ENCODE measurements around the gene ACOT12. TPM values are rescaled to one million over a fixed set of nuclear protein-coding genes. Genes with fewer than 3 reads are reported as not detected.

Gene ACOT12
- total and polyA plus RNA-seq, 7 experiments from 2014 or later = 0.46 to 1.1 TPM; not detected in 5

DNA sequence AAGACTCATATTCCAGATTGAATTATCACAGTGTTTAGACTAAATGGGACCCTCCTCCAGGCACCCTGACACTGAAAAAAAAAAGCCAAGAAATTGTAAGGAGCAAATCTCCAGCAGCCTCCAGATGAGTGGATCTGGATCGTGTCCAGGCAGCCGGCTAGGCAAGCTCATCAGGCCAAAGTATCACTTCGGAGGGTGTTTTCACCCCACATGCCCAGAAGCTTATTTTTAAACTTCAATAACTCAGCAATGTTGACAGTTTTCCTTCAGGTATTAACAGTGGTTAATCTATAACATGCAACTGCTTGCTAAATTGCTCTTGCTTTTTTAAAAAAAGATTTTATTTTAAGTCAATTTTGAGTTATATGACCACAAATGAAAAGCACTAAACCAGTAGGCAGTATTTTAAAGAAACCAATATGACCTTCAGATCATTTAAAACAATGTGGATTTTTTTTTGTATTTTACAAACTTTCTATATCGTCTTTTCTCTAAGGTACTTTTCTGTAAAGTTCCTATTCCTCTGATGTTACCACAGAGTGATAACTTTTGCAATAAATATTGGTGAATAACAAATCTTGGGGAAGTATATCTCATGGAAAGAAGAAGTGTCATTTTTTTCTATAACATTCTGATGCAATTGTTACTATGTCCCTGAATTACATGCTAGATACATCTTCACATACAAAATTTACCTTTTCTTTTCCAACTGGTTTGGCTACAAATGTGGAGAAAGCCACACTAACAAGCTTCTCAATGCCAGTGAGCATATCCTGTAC lies 30.7 kb downstream of the ACOT12 start:
- POLR2A ChIA-PET = no interaction called here
- intact Hi-C loops (cut with micrococcal nuclease) = no loop called here
- no peaks in the 10 kb centered on the region for H3K4me1 ChIP-seq (ENCODE audit: control insufficient read depth in 2 of 2, insufficient read depth in 2 of 2, low read length in 2 of 2)
- H3K4me3 ChIP-seq (ENCODE audit: low read length) = no peak overlapping the region
- no peaks in the 10 kb centered on the region for H3K9me3 ChIP-seq (ENCODE audit: control insufficient read depth in 2 of 3, low read length in 3 of 3)
- no peaks in the 10 kb centered on the region for H3K36me3 Mint-ChIP-seq
- no peaks in the 10 kb centered on the region for H3K27me3 ChIP-seq (ENCODE audit: control insufficient read depth in 2 of 2, insufficient read depth in 2 of 2, low read length in 2 of 2)
- H3K4me1 Mint-ChIP-seq = no peaks in the 10 kb centered on the region
- H3K27ac Mint-ChIP-seq = no peak overlapping the region
- H3K36me3 ChIP-seq (ENCODE audit: control insufficient read depth in 2 of 3, insufficient read depth in 3 of 3, low read length in 3 of 3) = no peaks in the 10 kb centered on the region
- DNase-seq (no peak), ATAC-seq (no peak)
- H3K27ac ChIP-seq (ENCODE audit: low read depth, low read length) = no peak overlapping the region
- no peak overlapping the region for H3K4me3 Mint-ChIP-seq
- H3K9me3 Mint-ChIP-seq = no peaks in the 10 kb centered on the region
- CTCF ChIA-PET = interaction anchor here (0.7 kb wide), 1 partner anchor 30 kb away, joined by 3 read pairs; no protein-coding TSS in a partner anchor
- peaks cover 0 to 12% (median 4%) of the 10 kb centered on the region in 5 donors for H3K27me3 Mint-ChIP-seq

DNA sequence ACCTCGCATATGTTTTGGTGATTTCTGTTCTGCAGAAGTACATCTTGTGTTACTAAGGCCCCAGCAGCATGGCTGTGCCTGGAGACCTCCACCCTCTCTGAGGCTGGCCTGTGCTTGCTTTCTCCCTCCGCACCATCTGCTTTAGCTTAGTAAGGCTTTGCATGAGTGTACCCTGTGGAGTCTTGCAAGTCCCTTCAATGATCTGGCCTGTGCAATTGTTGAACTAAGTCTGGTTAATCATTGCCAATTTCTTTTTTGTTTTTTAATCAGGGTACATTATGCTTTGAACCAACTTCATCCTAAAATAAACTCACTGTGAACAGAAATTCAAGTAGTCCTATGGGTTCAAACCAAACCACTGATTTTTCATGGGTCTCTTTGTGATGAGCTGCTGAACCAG lies 32.3 kb downstream of the ACOT12 start:
- DNase-seq (no peak), ATAC-seq (no peak)
- ChIA-PET CTCF (no interaction called here), POLR2A (no interaction called here)
- Histone ChIP-seq H3K4me1 (ENCODE audit: control insufficient read depth in 2 of 2, insufficient read depth in 2 of 2, low read length in 2 of 2) (no peaks in the 10 kb centered on the region), H3K4me3 (ENCODE audit: low read length) (no peak overlapping the region), H3K27me3 (ENCODE audit: control insufficient read depth in 2 of 2, insufficient read depth in 2 of 2, low read length in 2 of 2) (no peaks in the 10 kb centered on the region), H3K36me3 (ENCODE audit: control insufficient read depth in 2 of 3, insufficient read depth in 3 of 3, low read length in 3 of 3) (no peaks in the 10 kb centered on the region), H3K27ac (ENCODE audit: low read depth, low read length) (no peak overlapping the region), H3K9me3 (ENCODE audit: control insufficient read depth in 2 of 3, low read length in 3 of 3) (no peaks in the 10 kb centered on the region)
- no peak overlapping the region for H3K27ac Mint-ChIP-seq
- H3K4me3 Mint-ChIP-seq = no peak overlapping the region
- intact Hi-C loops (cut with micrococcal nuclease) = no loop called here
- no peaks in the 10 kb centered on the region for H3K4me1 Mint-ChIP-seq
- H3K9me3 Mint-ChIP-seq = no peaks in the 10 kb centered on the region
- H3K27me3 Mint-ChIP-seq = peaks cover 0 to 9% (median 4%) of the 10 kb centered on the region in 5 donors
- no peaks in the 10 kb centered on the region for H3K36me3 Mint-ChIP-seq

DNA sequence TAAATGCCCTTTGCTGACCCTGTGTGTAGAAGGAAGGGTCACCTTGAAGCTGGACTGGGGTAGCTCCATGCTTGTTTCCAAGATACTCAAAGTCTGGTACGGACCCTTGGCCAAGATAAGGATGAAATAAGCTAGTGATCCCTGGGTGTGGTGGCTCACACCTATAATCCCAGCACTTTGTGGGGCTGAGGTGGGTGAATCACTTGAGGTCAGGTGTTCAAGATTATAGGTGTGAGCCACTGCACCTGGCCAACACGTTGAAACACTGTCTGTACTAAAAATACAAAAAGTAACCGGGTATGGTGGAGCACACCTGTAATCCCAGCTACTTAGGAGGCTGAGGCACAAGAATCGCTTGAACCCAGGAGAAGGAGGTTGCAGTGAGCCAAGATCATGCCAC lies 33.3 kb downstream of the ACOT12 start:
- DNase-seq (no peak), ATAC-seq (no peak)
- H3K4me3 Mint-ChIP-seq = no peak overlapping the region
- H3K27ac Mint-ChIP-seq = no peak overlapping the region
- H3K4me1 Mint-ChIP-seq = no peaks in the 10 kb centered on the region
- POLR2A ChIA-PET = interaction anchor here (0.7 kb wide), 1 partner anchor 11 kb away, joined by 3 read pairs; no protein-coding TSS in a partner anchor
- no peaks in the 10 kb centered on the region for H3K27me3 ChIP-seq (ENCODE audit: control insufficient read depth in 2 of 2, insufficient read depth in 2 of 2, low read length in 2 of 2)
- peaks cover 0 to 4% (median 2%) of the 10 kb centered on the region in 5 donors for H3K27me3 Mint-ChIP-seq
- no peaks in the 10 kb centered on the region for H3K36me3 ChIP-seq (ENCODE audit: control insufficient read depth in 2 of 3, insufficient read depth in 3 of 3, low read length in 3 of 3)
- no peaks in the 10 kb centered on the region for H3K9me3 ChIP-seq (ENCODE audit: control insufficient read depth in 2 of 3, low read length in 3 of 3)
- intact Hi-C loops (cut with micrococcal nuclease) = no loop called here
- H3K27ac ChIP-seq (ENCODE audit: low read depth, low read length) = no peak overlapping the region
- no peaks in the 10 kb centered on the region for H3K36me3 Mint-ChIP-seq
- H3K9me3 Mint-ChIP-seq = no peaks in the 10 kb centered on the region
- CTCF ChIA-PET = interaction anchor here (0.7 to 1.1 kb wide), 2 partner anchors 12 to 67 kb away, joined by 3 to 6 read pairs; no protein-coding TSS in a partner anchor
- no peak overlapping the region for H3K4me3 ChIP-seq (ENCODE audit: low read length)
- no peaks in the 10 kb centered on the region for H3K4me1 ChIP-seq (ENCODE audit: control insufficient read depth in 2 of 2, insufficient read depth in 2 of 2, low read length in 2 of 2)

DNA sequence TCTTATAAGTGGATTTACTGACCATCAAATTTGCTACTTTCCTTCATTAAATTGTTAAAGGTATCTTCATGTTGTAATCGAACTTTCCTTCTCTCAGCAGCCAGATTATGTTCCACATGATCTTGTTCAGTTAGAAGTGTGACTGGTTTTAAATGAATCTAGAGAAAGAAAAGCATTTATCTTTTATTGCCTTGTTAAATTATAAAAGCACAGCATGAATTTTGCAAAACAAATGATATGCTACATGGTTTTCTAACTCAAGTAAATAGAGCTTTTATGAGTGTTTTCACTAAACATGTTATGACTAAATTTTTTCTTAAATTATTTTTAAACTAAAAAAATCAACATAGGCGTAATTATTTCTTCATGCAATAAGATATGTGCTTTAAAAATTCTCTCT lies 34.1 kb downstream of the ACOT12 start:
- ATAC-seq (no peak), DNase-seq (no peak)
- no peaks in the 10 kb centered on the region for H3K4me1 Mint-ChIP-seq
- no peak overlapping the region for H3K27ac Mint-ChIP-seq
- Histone ChIP-seq H3K27ac (ENCODE audit: low read depth, low read length) (no peak overlapping the region), H3K36me3 (ENCODE audit: control insufficient read depth in 2 of 3, insufficient read depth in 3 of 3, low read length in 3 of 3) (no peaks in the 10 kb centered on the region), H3K4me1 (ENCODE audit: control insufficient read depth in 2 of 2, insufficient read depth in 2 of 2, low read length in 2 of 2) (no peaks in the 10 kb centered on the region), H3K4me3 (ENCODE audit: low read length) (no peak overlapping the region), H3K9me3 (ENCODE audit: control insufficient read depth in 2 of 3, low read length in 3 of 3) (no peaks in the 10 kb centered on the region), H3K27me3 (ENCODE audit: control insufficient read depth in 2 of 2, insufficient read depth in 2 of 2, low read length in 2 of 2) (no peaks in the 10 kb centered on the region)
- no peaks in the 10 kb centered on the region for H3K36me3 Mint-ChIP-seq
- H3K27me3 Mint-ChIP-seq = peaks cover 0 to 4% (median 2%) of the 10 kb centered on the region in 5 donors
- H3K4me3 Mint-ChIP-seq = no peak overlapping the region
- ChIA-PET POLR2A (no interaction called here), CTCF (interaction anchor here (1.1 kb wide), 1 partner anchor 13 kb away, joined by 3 read pairs; no protein-coding TSS in a partner anchor)
- no peaks in the 10 kb centered on the region for H3K9me3 Mint-ChIP-seq
- intact Hi-C loops (cut with micrococcal nuclease) = no loop called here

DNA sequence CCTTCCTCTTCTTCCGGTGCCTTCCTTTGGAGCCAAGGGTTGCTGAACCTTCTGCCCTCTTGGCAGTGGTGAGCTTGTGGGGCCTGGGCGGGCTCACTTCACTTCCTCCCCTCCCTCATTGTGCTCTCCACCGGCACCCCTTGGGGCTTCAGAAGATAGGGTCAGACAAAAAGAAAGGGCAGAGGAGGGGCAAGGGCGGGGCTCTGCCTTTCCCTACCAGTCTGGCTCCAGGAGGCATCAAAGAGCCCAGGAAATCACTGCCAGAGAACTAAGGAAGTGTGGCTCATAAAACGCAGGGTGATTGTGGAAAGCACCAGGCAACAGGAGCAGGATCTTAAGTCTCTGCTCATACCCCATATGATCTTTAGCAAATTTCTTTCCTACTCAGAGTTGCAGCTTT lies 34.8 kb downstream of the ACOT12 start:
- DNase-seq (no peak), ATAC-seq (no peak)
- Mint-ChIP-seq H3K27me3 (peaks cover 0 to 4% (median 0%) of the 10 kb centered on the region in 5 donors), H3K9me3 (no peaks in the 10 kb centered on the region), H3K4me1 (no peaks in the 10 kb centered on the region), H3K4me3 (no peak overlapping the region), H3K27ac (no peak overlapping the region), H3K36me3 (no peaks in the 10 kb centered on the region)
- no peak overlapping the region for H3K27ac ChIP-seq (ENCODE audit: low read depth, low read length)
- CTCF ChIA-PET = no interaction called here
- no peaks in the 10 kb centered on the region for H3K36me3 ChIP-seq (ENCODE audit: control insufficient read depth in 2 of 3, insufficient read depth in 3 of 3, low read length in 3 of 3)
- intact Hi-C loops (cut with micrococcal nuclease) = no loop called here
- H3K4me1 ChIP-seq (ENCODE audit: control insufficient read depth in 2 of 2, insufficient read depth in 2 of 2, low read length in 2 of 2) = no peaks in the 10 kb centered on the region
- no peaks in the 10 kb centered on the region for H3K9me3 ChIP-seq (ENCODE audit: control insufficient read depth in 2 of 3, low read length in 3 of 3)
- no peaks in the 10 kb centered on the region for H3K27me3 ChIP-seq (ENCODE audit: control insufficient read depth in 2 of 2, insufficient read depth in 2 of 2, low read length in 2 of 2)
- no peak overlapping the region for H3K4me3 ChIP-seq (ENCODE audit: low read length)
- POLR2A ChIA-PET = no interaction called here

DNA sequence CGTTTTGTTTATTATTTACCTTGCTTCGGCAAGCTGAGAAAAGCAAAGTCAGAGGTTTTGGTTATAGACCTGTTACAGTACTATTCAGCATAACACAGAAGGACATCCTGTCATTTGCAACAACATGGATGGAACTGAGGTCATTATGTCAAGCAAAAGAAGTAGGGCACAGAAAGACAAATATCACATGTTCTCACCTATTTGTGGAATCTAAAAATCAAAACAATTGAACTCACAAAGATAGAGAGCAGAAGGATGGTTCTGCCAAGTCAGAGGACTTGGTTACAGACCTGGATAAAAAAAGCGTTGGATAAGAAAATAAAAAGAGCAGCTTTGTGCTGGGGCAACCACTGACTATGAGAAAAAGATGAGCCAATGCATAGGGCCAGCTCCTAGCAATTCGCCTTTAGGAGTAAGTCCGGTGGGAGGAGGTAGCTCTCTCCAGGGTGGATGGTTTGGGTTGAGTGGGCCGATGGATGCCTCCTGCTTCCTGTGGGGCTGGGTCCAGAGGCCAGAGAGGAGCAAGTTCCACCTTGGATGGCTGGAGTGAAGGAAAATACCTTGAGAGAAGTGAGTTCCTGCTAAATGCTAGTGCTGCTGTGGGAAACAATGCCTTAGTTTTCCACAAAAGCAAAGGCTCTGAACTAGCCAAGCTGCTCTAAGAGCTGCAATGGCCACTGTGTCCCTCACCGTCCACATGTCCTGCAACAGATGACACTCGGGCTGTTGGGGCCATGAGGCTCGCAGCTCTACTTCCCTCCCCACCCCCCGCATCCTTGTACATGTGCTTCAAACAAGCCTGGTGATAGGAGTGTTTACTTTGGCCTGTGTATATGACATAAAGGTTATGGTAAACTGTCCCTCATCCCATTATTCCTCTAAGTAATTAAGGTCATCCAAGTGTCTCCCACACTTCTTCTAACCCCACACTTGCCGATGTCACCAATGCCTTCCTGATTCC lies 38.4 kb downstream of the ACOT12 start:
- H3K36me3 Mint-ChIP-seq = no peaks in the 10 kb centered on the region
- Histone ChIP-seq H3K27ac (ENCODE audit: low read depth, low read length) (no peak overlapping the region), H3K36me3 (ENCODE audit: control insufficient read depth in 2 of 3, insufficient read depth in 3 of 3, low read length in 3 of 3) (no peaks in the 10 kb centered on the region), H3K4me3 (ENCODE audit: low read length) (no peak overlapping the region), H3K9me3 (ENCODE audit: control insufficient read depth in 2 of 3, low read length in 3 of 3) (no peaks in the 10 kb centered on the region), H3K27me3 (ENCODE audit: control insufficient read depth in 2 of 2, insufficient read depth in 2 of 2, low read length in 2 of 2) (no peaks in the 10 kb centered on the region), H3K4me1 (ENCODE audit: control insufficient read depth in 2 of 2, insufficient read depth in 2 of 2, low read length in 2 of 2) (no peaks in the 10 kb centered on the region)
- no peak overlapping the region for H3K27ac Mint-ChIP-seq
- no peaks in the 10 kb centered on the region for H3K4me1 Mint-ChIP-seq
- CTCF ChIA-PET = no interaction called here
- intact Hi-C loops (cut with micrococcal nuclease) = no loop called here
- DNase-seq (no peak), ATAC-seq (no peak)
- no peaks in the 10 kb centered on the region for H3K9me3 Mint-ChIP-seq
- POLR2A ChIA-PET = interaction anchor here (0.8 kb wide), 1 partner anchor 363 kb away, joined by 3 read pairs; no protein-coding TSS in a partner anchor
- peaks cover 0 to 4% (median 4%) of the 10 kb centered on the region in 5 donors for H3K27me3 Mint-ChIP-seq
- no peak overlapping the region for H3K4me3 Mint-ChIP-seq

Measured in naive thymus-derived CD4-positive, alpha-beta T cell (primary cell).